Activated CD8-positive, alpha-beta T cell treated with anti-CD3 and anti-CD28 coated beads, Interleukin-2, amount 10 ng/mL, durations not matched to agents 7 days and 5 days (primary cell): ENCODE results near the gene NDUFS2. TPM values are rescaled to one million over a fixed set of nuclear protein-coding genes. Genes with fewer than 3 reads are reported as not detected.

Experiments used
- microRNA-seq: library from miRNA; unstranded; fragments of <30 nt; microRNA quantifications from one replicate; pipeline ENCODE4 v1.2.0, GENCODE V29; 2022
- total RNA-seq, 2 experiments: library from RNA; stranded (reverse); gene quantifications; one replicate each; pipeline ENCODE4 v1.2.3, GENCODE V29; 2021

Gene NDUFS2
- total RNA-seq, 2 experiments from 2014 or later, result 73.6 to 76.8 TPM

Small RNAs within 50 kb of the gene (microRNA-seq; reads per million reads assigned to microRNA genes)
- gene MIR5187, result not detected

Other genes with a start within 250 kb of the NDUFS2 start
- gene ITLN2, start 247.6 kb upstream of the NDUFS2 start, total RNA-seq, result not detected
- 10 to 100 TPM; 13.7 to 18.4 TPM for gene F11R, start 181.2 kb upstream of the NDUFS2 start, total RNA-seq
- gene TSTD1, start 163.4 kb upstream of the NDUFS2 start, total RNA-seq, result 10 to 100 TPM; 63.2 to 63.3 TPM
- gene USF1, start 156.4 kb upstream of the NDUFS2 start, total RNA-seq, result 10 to 100 TPM; 81.6 to 83.2 TPM
- 100 to 1,000 TPM; 277 to 281 TPM for gene ARHGAP30, start 132.5 kb upstream of the NDUFS2 start, total RNA-seq
- not detected for gene NECTIN4, start 112.8 kb upstream of the NDUFS2 start, total RNA-seq
- under 1 TPM; 0.61 to 0.91 TPM for gene KLHDC9, start 104.0 kb upstream of the NDUFS2 start, total RNA-seq
- gene PFDN2, start 84.3 kb upstream of the NDUFS2 start, total RNA-seq, result 10 to 100 TPM; 66.3 to 68.0 TPM
- gene NIT1, start 84.3 kb upstream of the NDUFS2 start, total RNA-seq, result 10 to 100 TPM; 34.1 to 35.2 TPM
- gene DEDD, start 69.7 kb upstream of the NDUFS2 start, total RNA-seq, result 10 to 100 TPM; 34.5 to 36.3 TPM
- 100 to 1,000 TPM; 103 to 104 TPM for gene UFC1, start 48.4 kb upstream of the NDUFS2 start, total RNA-seq
- 10 to 100 TPM; 29.2 to 32.0 TPM for gene USP21, start 42.9 kb upstream of the NDUFS2 start, total RNA-seq
- 10 to 100 TPM; 37.7 to 38.5 TPM for gene PPOX, start 35.9 kb upstream of the NDUFS2 start, total RNA-seq
- 10 to 100 TPM; 34.2 to 37.0 TPM for gene B4GALT3, start 24.9 kb upstream of the NDUFS2 start, total RNA-seq
- gene ADAMTS4, start 3.3 kb upstream of the NDUFS2 start, total RNA-seq, result 1 to 10 TPM in 1 of 2 experiments, under 1 TPM in 1; 0.82 to 2.1 TPM
- 10 to 100 TPM; 12.0 to 14.0 TPM for gene FCER1G, start 12.9 kb downstream of the NDUFS2 start, total RNA-seq
- not detected for gene APOA2, start 21.3 kb downstream of the NDUFS2 start, total RNA-seq
- 10 to 100 TPM; 19.1 to 22.0 TPM for gene TOMM40L, start 23.7 kb downstream of the NDUFS2 start, total RNA-seq
- gene NR1I3, start 35.8 kb downstream of the NDUFS2 start, total RNA-seq, result not detected
- under 1 TPM; 0.34 to 0.40 TPM for gene PCP4L1, start 56.4 kb downstream of the NDUFS2 start, total RNA-seq
- 1 to 10 TPM; 2.8 to 3.4 TPM for gene MPZ, start 107.6 kb downstream of the NDUFS2 start, total RNA-seq
- 100 to 1,000 TPM; 151 to 163 TPM for gene SDHC, start 112.0 kb downstream of the NDUFS2 start, total RNA-seq
- gene CFAP126, start 165.5 kb downstream of the NDUFS2 start, total RNA-seq, result not detected